ENCODE measurements around the gene PDGFC.
"Not testable (repeated sequence)": the region's sequence is repeated elsewhere in the genome, so short reads cannot be mapped to it uniquely, and the experiment has no call there.

PDGFC gene

DNA sequence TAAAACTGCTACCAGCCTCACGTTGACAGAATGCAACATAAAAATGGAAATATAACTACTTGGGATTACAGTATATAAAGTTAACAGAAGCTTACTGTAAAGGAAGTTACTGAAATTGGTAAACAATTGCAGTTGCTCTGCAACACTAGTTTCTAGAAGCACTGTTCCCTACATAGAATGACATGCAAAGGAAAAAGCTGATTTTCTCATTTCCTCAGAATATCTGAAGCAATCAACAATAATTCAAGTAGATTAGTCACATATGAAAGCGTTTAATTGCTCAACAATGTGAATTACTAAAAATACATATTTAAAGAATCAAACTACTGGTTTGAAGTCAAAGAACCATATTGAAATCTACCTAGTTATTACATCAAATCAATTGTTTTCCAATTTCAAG lies 31.8 kb downstream of the PDGFC start:
- ChIA-PET CTCF (no interaction called here), POLR2A (no interaction called here)
- Histone ChIP-seq H3K9me3 (ENCODE audit: control extremely low read depth in 1 of 5, control insufficient read depth in 4 of 5, insufficient read depth in 2 of 5, low read depth in 1 of 5, low read length in 4 of 5) (peaks cover 0 to 4% (median 0%) of the 10 kb centered on the region in 5 experiments), H3K27ac (ENCODE audit: insufficient read depth in 1 of 2, low read depth in 1 of 2, low read length in 2 of 2, poor library complexity in 1 of 2, severe bottlenecking in 2 of 2) (no peak overlapping the region), H3K27me3 (replicated peaks in 2 of 5; ENCODE audit: control insufficient read depth in 4 of 5, insufficient read depth in 5 of 5, low read length in 4 of 5) (no peaks in the 10 kb centered on the region), H3K36me3 (ENCODE audit: control insufficient read depth in 4 of 4, insufficient read depth in 4 of 4, low read length in 3 of 4) (peaks cover 0 to 4% (median 1%) of the 10 kb centered on the region in 4 experiments), H3K4me3 (ENCODE audit: control insufficient read depth in 1 of 7, extremely low read depth in 1 of 7, insufficient read depth in 4 of 7, low read depth in 2 of 7, low read length in 6 of 7) (no peak overlapping the region), H3K4me1 (ENCODE audit: control extremely low read depth in 1 of 4, control insufficient read depth in 4 of 4, insufficient read depth in 4 of 4, low read length in 3 of 4) (peaks cover 2 to 20% (median 6%) of the 10 kb centered on the region in 4 experiments)
- no CpG with 5 or more reads among the region's 2 CpGs for WGBS (ENCODE audit: insufficient coverage)
- DNase-seq = peak in 2 of 3 donors; percentile 39 to 45

- Histone ChIP-seq H3K4me3 (ENCODE audit: control insufficient read depth in 1 of 7, extremely low read depth in 1 of 7, insufficient read depth in 4 of 7, low read depth in 2 of 7, low read length in 6 of 7) (no peak overlapping the region), H3K4me1 (ENCODE audit: control extremely low read depth in 1 of 4, control insufficient read depth in 4 of 4, insufficient read depth in 4 of 4, low read length in 3 of 4) (peaks cover 0 to 18% (median 5%) of the 10 kb centered on the region in 4 experiments), H3K9me3 (ENCODE audit: control extremely low read depth in 1 of 5, control insufficient read depth in 4 of 5, insufficient read depth in 2 of 5, low read depth in 1 of 5, low read length in 4 of 5) (peaks cover 0 to 4% (median 0%) of the 10 kb centered on the region in 5 experiments), H3K36me3 (ENCODE audit: control insufficient read depth in 4 of 4, insufficient read depth in 4 of 4, low read length in 3 of 4) (peaks cover 0 to 4% (median 1%) of the 10 kb centered on the region in 4 experiments), H3K27ac (ENCODE audit: insufficient read depth in 1 of 2, low read depth in 1 of 2, low read length in 2 of 2, poor library complexity in 1 of 2, severe bottlenecking in 2 of 2) (no peak overlapping the region), H3K27me3 (replicated peaks in 2 of 5; ENCODE audit: control insufficient read depth in 4 of 5, insufficient read depth in 5 of 5, low read length in 4 of 5) (no peaks in the 10 kb centered on the region)
- DNase-seq = no peak
- no CpG with 5 or more reads among the region's 3 CpGs for WGBS (ENCODE audit: insufficient coverage)
- POLR2A ChIA-PET = no interaction called here
- CTCF ChIA-PET = no interaction called here
Measured at GRCh38 chr4:156939139-156939538, 32.5 kb downstream of the PDGFC start.

DNA sequence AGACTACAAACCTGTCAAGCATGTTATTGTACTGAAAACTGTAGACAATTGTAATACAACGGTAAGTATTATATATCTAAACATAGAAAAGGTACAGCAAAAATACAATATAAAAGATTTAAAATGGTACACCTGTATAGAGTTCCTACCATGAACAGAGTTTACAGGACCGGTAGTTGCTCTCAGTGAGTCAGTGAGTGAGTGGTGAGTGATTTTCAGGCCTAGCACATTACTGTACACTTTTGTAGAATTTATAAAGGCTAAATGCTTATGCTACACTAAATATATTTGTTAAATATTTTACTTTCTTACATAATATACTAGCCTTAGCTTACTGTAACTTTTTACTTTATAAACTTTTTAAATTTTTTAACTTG lies 37.4 kb downstream of the PDGFC start:
- WGBS (ENCODE audit: insufficient coverage) = no CpG with 5 or more reads among the region's 2 CpGs
- peaks cover 0 to 4% (median 0%) of the 10 kb centered on the region in 4 experiments for H3K36me3 ChIP-seq (ENCODE audit: control insufficient read depth in 4 of 4, insufficient read depth in 4 of 4, low read length in 3 of 4)
- ChIA-PET CTCF (no interaction called here), POLR2A (no interaction called here)
- H3K9me3 ChIP-seq (ENCODE audit: control extremely low read depth in 1 of 5, control insufficient read depth in 4 of 5, insufficient read depth in 2 of 5, low read depth in 1 of 5, low read length in 4 of 5) = peaks cover 0 to 4% (median 0%) of the 10 kb centered on the region in 5 experiments
- H3K27me3 ChIP-seq (replicated peaks in 2 of 5; ENCODE audit: control insufficient read depth in 4 of 5, insufficient read depth in 5 of 5, low read length in 4 of 5) = no peaks in the 10 kb centered on the region
- H3K4me1 ChIP-seq (ENCODE audit: control extremely low read depth in 1 of 4, control insufficient read depth in 4 of 4, insufficient read depth in 4 of 4, low read length in 3 of 4) = peaks cover 0 to 7% (median under 1%) of the 10 kb centered on the region in 4 experiments
- no peak overlapping the region for H3K4me3 ChIP-seq (ENCODE audit: control insufficient read depth in 1 of 7, extremely low read depth in 1 of 7, insufficient read depth in 4 of 7, low read depth in 2 of 7, low read length in 6 of 7)
- no peak for DNase-seq
- no peak overlapping the region for H3K27ac ChIP-seq (ENCODE audit: insufficient read depth in 1 of 2, low read depth in 1 of 2, low read length in 2 of 2, poor library complexity in 1 of 2, severe bottlenecking in 2 of 2)

DNA sequence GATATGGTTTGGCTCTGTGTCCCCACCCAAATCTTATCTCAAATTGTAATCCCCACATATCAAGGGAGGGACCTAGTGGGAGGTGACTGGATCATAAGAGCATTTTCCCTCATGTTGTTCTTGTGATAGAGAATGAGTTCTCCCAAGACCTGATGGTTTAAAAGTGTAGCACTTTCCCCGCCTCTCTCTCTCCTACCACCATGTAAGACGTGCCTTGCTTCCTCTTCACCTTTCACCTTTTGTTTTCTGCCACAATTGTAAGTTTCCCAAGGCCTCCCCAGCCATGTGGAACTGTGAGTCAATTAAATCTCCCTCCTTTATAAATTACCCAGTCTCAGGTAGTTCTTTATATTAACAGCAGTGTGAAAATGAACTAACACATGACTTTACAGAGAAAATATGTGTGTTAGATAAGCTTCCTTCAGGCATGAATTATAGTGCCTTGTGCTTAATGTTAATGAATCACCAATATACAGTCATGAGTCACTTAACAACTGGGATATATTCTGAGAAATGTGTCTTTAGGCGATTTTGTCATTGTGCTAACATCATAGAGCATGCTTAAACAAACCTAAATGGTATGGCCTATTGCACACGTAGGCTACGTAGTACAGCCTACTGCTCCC lies 37.9 kb downstream of the PDGFC start:
- ChIA-PET POLR2A (no interaction called here), CTCF (no interaction called here)
- no peaks in the 10 kb centered on the region for H3K27me3 ChIP-seq (replicated peaks in 2 of 5; ENCODE audit: control insufficient read depth in 4 of 5, insufficient read depth in 5 of 5, low read length in 4 of 5)
- peaks cover 0 to 4% (median 0%) of the 10 kb centered on the region in 5 experiments for H3K9me3 ChIP-seq (ENCODE audit: control extremely low read depth in 1 of 5, control insufficient read depth in 4 of 5, insufficient read depth in 2 of 5, low read depth in 1 of 5, low read length in 4 of 5)
- H3K36me3 ChIP-seq (ENCODE audit: control insufficient read depth in 4 of 4, insufficient read depth in 4 of 4, low read length in 3 of 4) = peaks cover 0 to 4% (median 0%) of the 10 kb centered on the region in 4 experiments
- H3K4me1 ChIP-seq (ENCODE audit: control extremely low read depth in 1 of 4, control insufficient read depth in 4 of 4, insufficient read depth in 4 of 4, low read length in 3 of 4) = peaks cover 0 to 10% (median 0%) of the 10 kb centered on the region in 4 experiments
- WGBS (ENCODE audit: insufficient coverage) = 92% methylated on average over 2 of the region's 5 CpGs
- H3K27ac ChIP-seq (ENCODE audit: insufficient read depth in 1 of 2, low read depth in 1 of 2, low read length in 2 of 2, poor library complexity in 1 of 2, severe bottlenecking in 2 of 2) = no peak overlapping the region
- peak in 2 of 3 donors; percentile 31 to 62 for DNase-seq
- H3K4me3 ChIP-seq (ENCODE audit: control insufficient read depth in 1 of 7, extremely low read depth in 1 of 7, insufficient read depth in 4 of 7, low read depth in 2 of 7, low read length in 6 of 7) = no peak overlapping the region

- DNase-seq; H3K27me3 ChIP-seq (replicated peaks in 2 of 5; ENCODE audit: control insufficient read depth in 4 of 5, insufficient read depth in 5 of 5, low read length in 4 of 5); H3K4me1 ChIP-seq (ENCODE audit: control extremely low read depth in 1 of 4, control insufficient read depth in 4 of 4, insufficient read depth in 4 of 4, low read length in 3 of 4); H3K27ac ChIP-seq (ENCODE audit: insufficient read depth in 1 of 2, low read depth in 1 of 2, low read length in 2 of 2, poor library complexity in 1 of 2, severe bottlenecking in 2 of 2); CTCF ChIA-PET; H3K36me3 ChIP-seq (ENCODE audit: control insufficient read depth in 4 of 4, insufficient read depth in 4 of 4, low read length in 3 of 4); POLR2A ChIA-PET; H3K9me3 ChIP-seq (ENCODE audit: control extremely low read depth in 1 of 5, control insufficient read depth in 4 of 5, insufficient read depth in 2 of 5, low read depth in 1 of 5, low read length in 4 of 5); H3K4me3 ChIP-seq (ENCODE audit: control insufficient read depth in 1 of 7, extremely low read depth in 1 of 7, insufficient read depth in 4 of 7, low read depth in 2 of 7, low read length in 6 of 7): not testable (repeated sequence)
- WGBS (ENCODE audit: insufficient coverage) = no CpG with 5 or more reads among the region's 2 CpGs
Measured at GRCh38 chr4:156932360-156932759, 39.2 kb downstream of the PDGFC start.

- Histone ChIP-seq H3K9me3 (ENCODE audit: control extremely low read depth in 1 of 5, control insufficient read depth in 4 of 5, insufficient read depth in 2 of 5, low read depth in 1 of 5, low read length in 4 of 5) (peaks cover 0 to 6% (median 3%) of the 10 kb centered on the region in 5 experiments), H3K36me3 (ENCODE audit: control insufficient read depth in 4 of 4, insufficient read depth in 4 of 4, low read length in 3 of 4) (peaks cover 0 to 3% (median under 1%) of the 10 kb centered on the region in 4 experiments), H3K4me3 (ENCODE audit: control insufficient read depth in 1 of 7, extremely low read depth in 1 of 7, insufficient read depth in 4 of 7, low read depth in 2 of 7, low read length in 6 of 7) (no peak overlapping the region), H3K27me3 (replicated peaks in 2 of 5; ENCODE audit: control insufficient read depth in 4 of 5, insufficient read depth in 5 of 5, low read length in 4 of 5) (no peaks in the 10 kb centered on the region), H3K27ac (ENCODE audit: insufficient read depth in 1 of 2, low read depth in 1 of 2, low read length in 2 of 2, poor library complexity in 1 of 2, severe bottlenecking in 2 of 2) (no peak overlapping the region), H3K4me1 (ENCODE audit: control extremely low read depth in 1 of 4, control insufficient read depth in 4 of 4, insufficient read depth in 4 of 4, low read length in 3 of 4) (peaks cover 0 to 10% (median 0%) of the 10 kb centered on the region in 4 experiments)
- no CpG with 5 or more reads among the region's 2 CpGs for WGBS (ENCODE audit: insufficient coverage)
- ChIA-PET CTCF (interaction anchor here (0.7 kb wide), 1 partner anchor 808 kb away, joined by 3 read pairs; no protein-coding TSS in a partner anchor), POLR2A (no interaction called here)
- no peak for DNase-seq
Measured at GRCh38 chr4:156931267-156931666, 40.3 kb downstream of the PDGFC start.

DNA sequence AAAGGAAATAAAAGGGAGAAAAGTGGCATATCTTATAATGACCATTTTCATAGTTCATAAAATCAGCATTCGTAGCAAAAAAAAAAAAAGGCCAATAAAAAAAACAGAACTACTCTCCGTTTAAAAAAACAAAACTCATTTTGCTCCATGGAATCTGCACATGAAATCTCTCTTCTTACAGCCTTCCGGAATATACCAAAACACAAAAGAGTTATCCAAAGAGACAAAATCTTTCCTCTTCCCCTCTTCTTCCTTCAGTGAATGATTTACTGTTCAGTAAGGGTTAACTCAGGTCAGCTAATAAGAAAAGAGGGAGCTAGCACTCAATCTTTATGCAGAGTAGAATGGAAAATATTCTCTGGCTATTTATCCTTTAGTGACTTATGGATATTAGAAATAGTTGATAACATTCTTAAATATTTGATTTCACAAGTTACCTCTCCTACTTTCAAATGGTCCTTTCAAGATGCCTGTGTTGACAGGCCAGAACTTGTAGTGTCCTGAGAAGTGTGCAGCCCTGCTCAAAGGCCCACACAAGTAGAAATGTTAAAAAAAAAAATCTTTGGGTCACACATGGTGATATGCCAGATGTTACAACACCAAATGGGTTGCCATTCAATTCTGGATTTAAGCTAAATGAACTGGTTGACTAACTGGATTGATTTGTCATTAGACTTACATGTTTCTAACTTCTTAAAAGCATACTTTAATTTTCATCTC lies 42.1 kb downstream of the PDGFC start:
- no peak overlapping the region for H3K27ac ChIP-seq (ENCODE audit: insufficient read depth in 1 of 2, low read depth in 1 of 2, low read length in 2 of 2, poor library complexity in 1 of 2, severe bottlenecking in 2 of 2)
- peak in 2 of 3 donors; percentile 22 to 56 for DNase-seq
- CTCF ChIA-PET = interaction anchor here (0.6 to 1.0 kb wide), 2 partner anchors 40 to 1329 kb away, joined by 3 read pairs; no protein-coding TSS in a partner anchor

More for the DNA sequence above, 42.1 kb downstream of the PDGFC start:
- Histone ChIP-seq H3K36me3 (ENCODE audit: control insufficient read depth in 4 of 4, insufficient read depth in 4 of 4, low read length in 3 of 4) (peaks cover 0 to 2% (median 0%) of the 10 kb centered on the region in 4 experiments), H3K9me3 (ENCODE audit: control extremely low read depth in 1 of 5, control insufficient read depth in 4 of 5, insufficient read depth in 2 of 5, low read depth in 1 of 5, low read length in 4 of 5) (peaks cover 0 to 4% (median 3%) of the 10 kb centered on the region in 5 experiments), H3K4me3 (ENCODE audit: control insufficient read depth in 1 of 7, extremely low read depth in 1 of 7, insufficient read depth in 4 of 7, low read depth in 2 of 7, low read length in 6 of 7) (no peak overlapping the region), H3K27me3 (replicated peaks in 2 of 5; ENCODE audit: control insufficient read depth in 4 of 5, insufficient read depth in 5 of 5, low read length in 4 of 5) (no peaks in the 10 kb centered on the region), H3K4me1 (ENCODE audit: control extremely low read depth in 1 of 4, control insufficient read depth in 4 of 4, insufficient read depth in 4 of 4, low read length in 3 of 4) (peaks cover 6 to 19% (median 8%) of the 10 kb centered on the region in 4 experiments)
- POLR2A ChIA-PET = no interaction called here
- no CpG with 5 or more reads among the region's 3 CpGs for WGBS (ENCODE audit: insufficient coverage)

All from common myeloid progenitor, CD34-positive (primary cell).